Caco-2 (cell line): Measurements from ENCODE around the gene ATP8B4. TPM values are rescaled to one million over a fixed set of nuclear protein-coding genes. Genes with fewer than 3 reads are reported as not detected.

ENCODE experiments used
- BruUV-seq: library from RNA; stranded (reverse); fragments of 400-500 nt; replicated peaks from 2 replicates; lab custom pipeline; 2021; lab: Mats Ljungman, UMichigan
- CTCF ChIA-PET: fragments of 300-600 bp; sonication (Branson Sonifier 250); formaldehyde crosslinking; loops from one replicate; lab custom pipeline; 2022; ENCODE audit warnings: antibody characterized with exemption; lab: Charles Lee
- POLR2A ChIA-PET: fragments of 300-600 bp; sonication (Branson Sonifier 250); formaldehyde crosslinking; loops from one replicate; lab custom pipeline; 2022; ENCODE audit warnings: antibody characterized with exemption; lab: Charles Lee
- DNase-seq, 2 experiments: peaks; one replicate each; pipeline versions ENCODE4 v3.0.0 to v3.0.0-alpha.2; 2020 to 2022
- H3K27me3 ChIP-seq: replicated peaks from 2 replicates; pipeline ENCODE4 v1.6.0; 2011; ENCODE audit warnings: low read length; ENCODE audit not compliant: control insufficient read depth, insufficient read depth
- H3K36me3 ChIP-seq: 2 replicates; pipeline ENCODE4 v1.5.1; 2011; ENCODE audit warnings: low read length; ENCODE audit not compliant: control insufficient read depth, insufficient read depth
- H3K4me1 ChIP-seq: fragments of 250-450 bp; sonication (Bioruptor Pico); 2 replicates; pipeline ENCODE4 v1.5.1; 2020; ENCODE audit warnings: mild to moderate bottlenecking
- H3K4me3 ChIP-seq: 2 replicates; pipeline ENCODE4 v1.5.1; 2011; ENCODE audit warnings: low read depth, mild to moderate bottlenecking, control low read depth, low read length
- H3K9me3 ChIP-seq: fragments of 250-450 bp; sonication (Bioruptor Pico); 2 replicates; pipeline ENCODE4 v1.5.1; 2020; ENCODE audit warnings: mild to moderate bottlenecking, moderate library complexity
- H3K27ac Mint-ChIP-seq: one replicate; pipeline ENCODE4 v1.8.0; 2022; ENCODE audit warnings: mixed read lengths; ENCODE audit not compliant: unreplicated experiment
- H3K27me3 Mint-ChIP-seq: one replicate; pipeline ENCODE4 v1.8.0; 2022; ENCODE audit warnings: mixed read lengths; ENCODE audit not compliant: insufficient read depth, unreplicated experiment
- H3K36me3 Mint-ChIP-seq: one replicate; pipeline ENCODE4 v1.8.0; 2022; ENCODE audit warnings: mild to moderate bottlenecking, mixed read lengths; ENCODE audit not compliant: insufficient read depth, unreplicated experiment
- H3K4me1 Mint-ChIP-seq: one replicate; pipeline ENCODE4 v1.8.0; 2022; ENCODE audit warnings: low read depth, mixed read lengths; ENCODE audit not compliant: unreplicated experiment
- H3K4me3 Mint-ChIP-seq: one replicate; pipeline ENCODE4 v1.8.0; 2022; ENCODE audit warnings: mild to moderate bottlenecking, moderate library complexity, mixed read lengths; ENCODE audit not compliant: unreplicated experiment
- H3K9me3 Mint-ChIP-seq: one replicate; pipeline ENCODE4 v1.8.0; 2022; ENCODE audit warnings: mixed read lengths; ENCODE audit not compliant: unreplicated experiment
- intact Hi-C: fragments of 100-400 bp; cut with micrococcal nuclease; formaldehyde crosslinking; loops from one replicate; pipeline ENCODE4 v1.10.0; 2022; ENCODE audit not compliant: unreplicated experiment
- total RNA-seq: library from RNA; stranded (reverse); gene quantifications from 2 replicates; pipeline ENCODE4 v1.2.3, GENCODE V29; 2022
- TF ChIP-seq, protein P1 (sequence below), 2 experiments: fragments of 200-600 bp in 1 of 2; IDR thresholded peaks; 1 replicate in 1 of 2; 2 replicates in 1 of 2; pipeline versions ENCODE4 v1.5.1 to v1.8.0; 2011 to 2022; ENCODE audit warnings: antibody characterized with exemption in 1 of 2, control low read depth in 1 of 2, inconsistent platforms in 1 of 2, low read depth in 1 of 2, low read length in 1 of 2, mild to moderate bottlenecking in 1 of 2, moderate library complexity in 1 of 2; ENCODE audit not compliant: insufficient read depth in 1 of 2, severe bottlenecking in 1 of 2, unreplicated experiment in 1 of 2

The ATP8B4 gene
- total RNA-seq, 1 experiment from 2014 or later, result 0.57 TPM

DNA sequence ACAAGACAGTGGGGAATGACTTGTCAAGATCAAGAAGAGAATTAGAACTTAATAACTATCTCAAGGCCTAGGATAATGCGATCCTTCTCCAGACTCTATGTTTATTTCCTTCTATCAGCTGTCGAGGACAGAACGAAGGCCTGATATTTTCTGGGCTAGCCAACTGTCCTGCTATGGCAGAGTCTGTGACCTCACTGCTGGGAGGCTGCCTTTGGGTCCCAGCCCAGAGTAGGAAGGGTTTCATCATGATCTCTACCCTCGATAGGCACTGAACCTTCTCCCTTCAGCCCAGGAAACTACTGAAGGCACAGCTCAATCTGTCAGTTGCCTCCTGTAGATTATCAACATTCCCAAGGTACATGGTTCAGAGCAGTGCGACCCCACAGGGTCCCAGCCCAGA lies 237.2 kb downstream of the ATP8B4 start:
- H3K4me1 ChIP-seq, result no peaks in the 10 kb centered on the region
- no peaks in the 10 kb centered on the region for H3K36me3 ChIP-seq
- ChIA-PET CTCF (no interaction called here), POLR2A (no interaction called here)
- Mint-ChIP-seq H3K9me3 (no peaks in the 10 kb centered on the region), H3K27me3 (no peaks in the 10 kb centered on the region), H3K27ac (no peak overlapping the region), H3K4me3 (no peak overlapping the region), H3K4me1 (peaks cover 2% of the 10 kb centered on the region), H3K36me3 (no peaks in the 10 kb centered on the region)
- DNase-seq, result no peak
- no peaks in the 10 kb centered on the region for H3K27me3 ChIP-seq
- TF ChIP-seq, protein P1, sequence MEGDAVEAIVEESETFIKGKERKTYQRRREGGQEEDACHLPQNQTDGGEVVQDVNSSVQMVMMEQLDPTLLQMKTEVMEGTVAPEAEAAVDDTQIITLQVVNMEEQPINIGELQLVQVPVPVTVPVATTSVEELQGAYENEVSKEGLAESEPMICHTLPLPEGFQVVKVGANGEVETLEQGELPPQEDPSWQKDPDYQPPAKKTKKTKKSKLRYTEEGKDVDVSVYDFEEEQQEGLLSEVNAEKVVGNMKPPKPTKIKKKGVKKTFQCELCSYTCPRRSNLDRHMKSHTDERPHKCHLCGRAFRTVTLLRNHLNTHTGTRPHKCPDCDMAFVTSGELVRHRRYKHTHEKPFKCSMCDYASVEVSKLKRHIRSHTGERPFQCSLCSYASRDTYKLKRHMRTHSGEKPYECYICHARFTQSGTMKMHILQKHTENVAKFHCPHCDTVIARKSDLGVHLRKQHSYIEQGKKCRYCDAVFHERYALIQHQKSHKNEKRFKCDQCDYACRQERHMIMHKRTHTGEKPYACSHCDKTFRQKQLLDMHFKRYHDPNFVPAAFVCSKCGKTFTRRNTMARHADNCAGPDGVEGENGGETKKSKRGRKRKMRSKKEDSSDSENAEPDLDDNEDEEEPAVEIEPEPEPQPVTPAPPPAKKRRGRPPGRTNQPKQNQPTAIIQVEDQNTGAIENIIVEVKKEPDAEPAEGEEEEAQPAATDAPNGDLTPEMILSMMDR (IDR thresholded peaks at IDR 0.05; ENCODE audit: insufficient read depth in 1 of 2, low read depth in 1 of 2, low read length in 1 of 2, severe bottlenecking in 1 of 2, unreplicated experiment in 1 of 2), result no peak
- no peak overlapping the region for H3K4me3 ChIP-seq
- intact Hi-C loops, result no loop called here
- no peaks in the 10 kb centered on the region for H3K9me3 ChIP-seq
- no TSS peak for BruUV-seq

DNA sequence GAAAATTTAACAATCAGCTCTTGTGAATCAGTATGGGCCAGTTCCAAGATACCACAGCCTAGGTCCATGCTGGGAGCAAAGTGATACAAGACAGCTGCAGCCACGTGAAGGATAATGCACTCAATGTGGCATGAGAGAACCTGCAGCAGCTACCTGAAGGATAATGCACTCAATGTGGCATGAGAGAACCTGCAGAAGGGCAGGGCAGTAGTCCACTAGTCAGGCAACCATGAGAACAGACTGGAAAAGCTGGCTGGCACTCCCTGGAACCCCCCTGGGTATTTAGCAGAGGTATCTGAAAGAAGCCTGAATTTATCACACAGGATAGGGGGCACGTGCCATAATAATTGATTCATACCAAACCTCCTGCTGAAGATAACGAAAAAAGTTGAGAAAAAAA lies 237.6 kb downstream of the ATP8B4 start:
- intact Hi-C loops, result no loop called here
- Histone ChIP-seq H3K9me3 (no peaks in the 10 kb centered on the region), H3K4me1 (no peaks in the 10 kb centered on the region), H3K4me3 (no peak overlapping the region), H3K36me3 (no peaks in the 10 kb centered on the region), H3K27me3 (no peaks in the 10 kb centered on the region)
- BruUV-seq, result no TSS peak
- ChIA-PET POLR2A (no interaction called here), CTCF (no interaction called here)
- no peaks in the 10 kb centered on the region for H3K36me3 Mint-ChIP-seq
- no peak for DNase-seq
- H3K4me1 Mint-ChIP-seq, result peaks cover 7% of the 10 kb centered on the region
- H3K27me3 Mint-ChIP-seq, result no peaks in the 10 kb centered on the region
- H3K27ac Mint-ChIP-seq, result no peak overlapping the region
- H3K9me3 Mint-ChIP-seq, result no peaks in the 10 kb centered on the region
- H3K4me3 Mint-ChIP-seq, result no peak overlapping the region
- TF ChIP-seq, protein P1 (IDR thresholded peaks at IDR 0.05; ENCODE audit: insufficient read depth in 1 of 2, low read depth in 1 of 2, low read length in 1 of 2, severe bottlenecking in 1 of 2, unreplicated experiment in 1 of 2), result no peak

DNA sequence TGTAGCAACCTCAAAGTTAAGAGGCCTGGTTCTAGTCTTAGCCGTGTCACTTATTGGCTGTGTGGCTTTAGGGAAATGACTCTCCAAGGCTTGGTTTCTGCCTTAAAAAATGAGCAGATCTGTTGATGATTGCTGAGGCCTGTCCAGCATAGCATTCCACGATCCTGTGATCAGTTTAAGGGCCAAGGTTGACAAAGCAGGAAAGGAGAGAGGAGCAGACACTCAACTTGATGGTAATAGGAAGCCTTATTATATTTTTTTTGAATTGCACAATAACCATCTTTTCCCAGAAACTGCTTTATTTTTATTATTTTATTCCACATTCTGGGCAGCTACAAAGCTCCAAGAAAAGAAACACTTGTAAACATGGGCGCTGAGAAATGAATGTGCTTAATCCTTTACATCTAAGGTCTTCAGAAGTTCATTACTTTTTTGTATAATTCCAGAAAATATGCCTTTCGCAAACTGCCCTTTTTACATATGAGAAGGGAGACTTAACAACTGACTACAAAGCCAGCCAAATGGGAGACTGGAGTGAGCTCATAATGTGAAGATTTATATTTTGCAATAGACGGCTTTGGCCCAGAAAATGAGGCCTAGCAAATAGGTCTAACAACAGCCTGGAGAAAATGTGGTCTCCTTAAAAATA lies 241.0 kb downstream of the ATP8B4 start:
- Histone ChIP-seq H3K4me1 (no peaks in the 10 kb centered on the region), H3K27me3 (no peaks in the 10 kb centered on the region), H3K4me3 (no peak overlapping the region), H3K9me3 (no peaks in the 10 kb centered on the region), H3K36me3 (no peaks in the 10 kb centered on the region)
- BruUV-seq, result no TSS peak
- intact Hi-C loops, result loop anchor here (2.0 kb wide), 1 partner anchor 175 kb away; no protein-coding TSS in a partner anchor
- Mint-ChIP-seq H3K9me3 (no peaks in the 10 kb centered on the region), H3K4me1 (peaks cover 7% of the 10 kb centered on the region), H3K27me3 (peaks cover 4% of the 10 kb centered on the region), H3K4me3 (no peak overlapping the region), H3K27ac (no peak overlapping the region), H3K36me3 (no peaks in the 10 kb centered on the region)
- TF ChIP-seq, protein P1 (IDR thresholded peaks at IDR 0.05; ENCODE audit: insufficient read depth in 1 of 2, low read depth in 1 of 2, low read length in 1 of 2, severe bottlenecking in 1 of 2, unreplicated experiment in 1 of 2), result no peak
- POLR2A ChIA-PET, result no interaction called here
- CTCF ChIA-PET, result no interaction called here
- no peak for DNase-seq
